ENCODE measurements around the gene UBLCP1.

DNA sequence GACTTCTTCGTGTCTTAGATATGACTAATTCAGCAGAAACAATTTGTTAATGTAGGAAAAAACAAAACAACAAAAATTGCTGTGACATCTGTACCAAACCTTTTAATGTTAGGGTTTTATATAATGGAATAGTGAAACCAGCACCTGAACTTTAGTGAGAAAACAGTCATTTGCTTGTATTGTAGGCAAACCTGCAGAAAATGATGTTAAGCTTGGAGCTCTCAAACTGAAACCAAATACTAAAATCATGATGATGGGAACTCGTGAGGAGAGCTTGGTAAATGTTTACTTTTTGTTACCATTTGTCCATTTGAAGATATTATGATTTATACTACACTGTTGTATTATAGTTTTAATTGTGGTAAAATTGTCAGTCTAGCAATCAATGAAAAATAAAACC, 6.6 kb downstream of the UBLCP1 start:
- TF ChIP-seq, protein P1, sequence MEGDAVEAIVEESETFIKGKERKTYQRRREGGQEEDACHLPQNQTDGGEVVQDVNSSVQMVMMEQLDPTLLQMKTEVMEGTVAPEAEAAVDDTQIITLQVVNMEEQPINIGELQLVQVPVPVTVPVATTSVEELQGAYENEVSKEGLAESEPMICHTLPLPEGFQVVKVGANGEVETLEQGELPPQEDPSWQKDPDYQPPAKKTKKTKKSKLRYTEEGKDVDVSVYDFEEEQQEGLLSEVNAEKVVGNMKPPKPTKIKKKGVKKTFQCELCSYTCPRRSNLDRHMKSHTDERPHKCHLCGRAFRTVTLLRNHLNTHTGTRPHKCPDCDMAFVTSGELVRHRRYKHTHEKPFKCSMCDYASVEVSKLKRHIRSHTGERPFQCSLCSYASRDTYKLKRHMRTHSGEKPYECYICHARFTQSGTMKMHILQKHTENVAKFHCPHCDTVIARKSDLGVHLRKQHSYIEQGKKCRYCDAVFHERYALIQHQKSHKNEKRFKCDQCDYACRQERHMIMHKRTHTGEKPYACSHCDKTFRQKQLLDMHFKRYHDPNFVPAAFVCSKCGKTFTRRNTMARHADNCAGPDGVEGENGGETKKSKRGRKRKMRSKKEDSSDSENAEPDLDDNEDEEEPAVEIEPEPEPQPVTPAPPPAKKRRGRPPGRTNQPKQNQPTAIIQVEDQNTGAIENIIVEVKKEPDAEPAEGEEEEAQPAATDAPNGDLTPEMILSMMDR (IDR thresholded peaks at IDR 0.05), result no peak
- TF ChIP-seq POLR2AphosphoS5 (IDR thresholded peaks at IDR 0.05) (no peak), POLR2A (IDR thresholded peaks at IDR 0.05) (no peak)
